Stimulated activated effector memory CD8-positive, alpha-beta T cell treated with anti-CD3 and anti-CD28 coated beads, Interleukin-12 subunit alpha, Interleukin-12 subunit beta, amount 100 ng/mL, for 72 hours (primary cell): ENCODE data around the gene CD200.

Source experiments
- ATAC-seq: fragments of 150-1000 bp; cut with Tn5 transposase; 2 replicates; pipeline ENCODE4 v1.10.0; 2021
- DNase-seq, 2 donors: peaks; one replicate each; pipeline ENCODE4 v3.0.0; 2021 to 2022; ENCODE audit warnings: low spot score in 2 of 2
- H3K27ac Mint-ChIP-seq: one replicate; pipeline ENCODE4 v1.8.0; 2022; ENCODE audit warnings: mild to moderate bottlenecking, mixed read lengths
- H3K36me3 Mint-ChIP-seq: one replicate; pipeline ENCODE4 v1.8.0; 2022; ENCODE audit warnings: mild to moderate bottlenecking, mixed read lengths
- H3K4me1 Mint-ChIP-seq: one replicate; pipeline ENCODE4 v1.8.0; 2022; ENCODE audit warnings: mixed read lengths
- H3K4me3 Mint-ChIP-seq: one replicate; pipeline ENCODE4 v1.8.0; 2022; ENCODE audit warnings: mild to moderate bottlenecking, mixed read lengths
- H3K9me3 Mint-ChIP-seq: one replicate; pipeline ENCODE4 v1.8.0; 2022; ENCODE audit warnings: mixed read lengths

CD200 gene

DNA sequence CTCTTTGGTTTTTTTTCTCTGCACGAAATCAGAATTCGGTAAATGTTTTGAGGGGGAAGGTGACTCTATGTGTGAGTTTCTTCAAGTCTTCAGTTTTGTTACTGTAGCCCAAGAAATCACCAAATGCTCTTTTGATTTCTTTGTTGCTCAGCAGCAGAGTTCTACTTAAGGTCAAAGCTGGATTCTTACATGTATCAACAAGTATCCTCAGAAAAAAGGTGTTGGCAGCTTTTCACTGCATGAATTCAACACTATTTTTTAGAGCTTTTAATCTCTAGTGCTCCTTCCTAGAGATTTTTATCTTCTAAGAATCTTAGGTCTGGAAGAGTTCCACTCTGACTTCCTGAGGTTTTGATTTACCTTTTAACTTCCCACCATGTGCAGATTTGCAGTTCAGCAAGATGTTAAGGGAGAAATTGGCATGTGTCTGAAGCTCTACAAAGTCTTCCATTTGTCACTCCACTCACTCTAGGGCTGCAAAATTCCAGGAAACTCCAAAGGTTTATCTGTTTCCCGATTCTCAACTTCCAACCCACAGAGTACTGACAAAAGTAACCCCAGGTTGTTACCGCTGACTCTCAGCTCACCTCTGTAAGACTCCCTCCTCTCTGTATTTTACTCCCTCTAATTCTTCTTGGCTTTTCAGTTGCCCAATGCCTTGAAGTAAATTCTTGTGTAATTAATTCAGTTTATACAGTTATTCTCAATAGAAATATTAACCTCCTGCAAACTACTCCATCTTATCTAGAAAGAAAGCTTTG lies 13.3 kb upstream of the CD200 start:
- H3K4me3 Mint-ChIP-seq = no peak overlapping the region
- no peak for DNase-seq

DNA sequence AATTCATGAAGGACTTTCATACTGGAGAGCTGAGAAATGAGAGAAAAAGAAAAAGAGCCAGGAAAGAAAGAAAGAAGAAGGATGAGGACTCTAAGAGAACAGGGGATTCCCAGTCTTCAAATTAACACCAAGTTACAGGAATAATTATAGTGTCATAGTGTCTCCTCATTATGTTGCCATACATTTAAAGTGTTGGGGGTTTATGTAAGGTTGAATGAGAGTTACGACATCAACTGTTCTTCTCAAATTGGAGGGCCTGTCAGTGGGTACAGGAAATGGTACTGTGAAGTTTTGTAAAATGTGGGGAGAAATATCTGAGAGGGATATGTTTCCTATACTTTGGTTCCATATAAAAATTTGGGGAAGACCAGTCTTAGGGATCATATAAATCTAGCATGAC lies 12.3 kb upstream of the CD200 start:
- ATAC-seq (no peak), DNase-seq (no peak)
- Mint-ChIP-seq H3K4me3 (no peak overlapping the region), H3K4me1 (no peaks in the 10 kb centered on the region), H3K9me3 (no peaks in the 10 kb centered on the region), H3K27ac (no peak overlapping the region), H3K36me3 (no peaks in the 10 kb centered on the region)

More for the DNA sequence above, 13.3 kb upstream of the CD200 start:
- no peak for ATAC-seq
- Mint-ChIP-seq H3K9me3 (no peaks in the 10 kb centered on the region), H3K4me1 (no peaks in the 10 kb centered on the region), H3K36me3 (no peaks in the 10 kb centered on the region), H3K27ac (no peak overlapping the region)

DNA sequence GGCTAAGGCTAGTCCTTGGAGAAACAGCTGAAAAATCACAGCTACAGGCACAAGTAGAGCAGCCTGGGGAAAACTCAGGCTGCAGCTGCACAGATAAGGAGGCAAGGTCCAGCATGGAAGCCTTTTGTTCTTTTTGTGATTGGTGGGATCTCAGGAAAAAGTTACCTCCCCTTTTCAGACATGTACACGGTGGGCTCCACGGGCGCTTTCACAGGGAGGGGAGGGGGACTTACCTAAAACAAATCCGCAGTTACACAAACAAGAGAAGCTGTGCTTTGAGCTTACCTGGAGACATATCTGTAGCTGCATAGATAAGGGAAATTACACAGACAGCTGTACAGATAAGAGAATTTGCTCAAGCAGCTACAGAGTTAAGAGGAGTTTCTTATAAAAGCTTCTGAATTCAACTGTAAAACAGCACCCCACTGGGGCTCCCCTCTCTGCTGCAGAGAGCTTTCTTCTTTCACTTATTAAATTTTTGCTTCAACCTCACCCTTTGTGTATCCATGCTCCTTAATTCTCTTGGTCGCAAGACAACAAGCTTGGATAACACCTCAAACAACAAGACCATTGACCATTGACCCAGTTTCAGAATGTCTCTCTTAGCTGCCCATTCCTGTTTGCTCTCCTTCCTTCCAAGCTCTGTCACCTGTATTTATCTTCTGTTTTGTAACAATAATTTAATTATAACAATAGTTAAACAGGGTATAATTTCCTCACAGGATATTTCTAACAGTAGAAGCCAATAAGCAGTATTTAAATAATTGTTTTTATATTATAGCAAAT lies 10.9 kb upstream of the CD200 start:
- Mint-ChIP-seq H3K27ac (no peak overlapping the region), H3K36me3 (no peaks in the 10 kb centered on the region), H3K4me1 (no peaks in the 10 kb centered on the region), H3K9me3 (no peaks in the 10 kb centered on the region), H3K4me3 (no peak overlapping the region)
- ATAC-seq (no peak), DNase-seq (no peak)

DNA sequence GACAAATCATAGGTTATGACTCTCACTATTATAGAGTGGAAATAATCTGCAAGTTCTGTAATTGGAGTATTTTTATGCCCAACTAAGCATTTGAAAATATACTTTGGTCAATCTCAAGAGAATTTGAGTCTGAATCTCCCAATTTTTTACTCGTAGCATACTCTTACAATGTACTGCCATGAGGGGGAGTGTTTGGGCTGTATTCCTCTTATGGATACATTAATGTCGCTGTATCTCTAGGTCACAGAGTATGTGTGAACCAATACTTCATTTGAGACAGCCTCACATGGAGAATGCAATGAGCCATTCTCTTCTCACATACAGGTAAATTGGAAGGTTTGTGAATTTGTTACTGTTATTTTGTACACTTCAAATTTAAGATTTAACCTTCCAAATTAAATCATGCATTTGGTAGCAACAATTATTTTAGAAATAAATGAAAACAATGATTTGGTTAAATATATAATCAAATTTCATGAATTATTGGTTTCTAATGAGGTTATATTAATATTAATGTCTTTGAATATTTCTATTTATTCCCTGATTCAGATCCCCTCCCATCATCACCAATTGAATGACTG lies 5.5 kb upstream of the CD200 start:
- Mint-ChIP-seq H3K36me3 (no peaks in the 10 kb centered on the region), H3K9me3 (no peaks in the 10 kb centered on the region)
- DNase-seq = no peak

DNA sequence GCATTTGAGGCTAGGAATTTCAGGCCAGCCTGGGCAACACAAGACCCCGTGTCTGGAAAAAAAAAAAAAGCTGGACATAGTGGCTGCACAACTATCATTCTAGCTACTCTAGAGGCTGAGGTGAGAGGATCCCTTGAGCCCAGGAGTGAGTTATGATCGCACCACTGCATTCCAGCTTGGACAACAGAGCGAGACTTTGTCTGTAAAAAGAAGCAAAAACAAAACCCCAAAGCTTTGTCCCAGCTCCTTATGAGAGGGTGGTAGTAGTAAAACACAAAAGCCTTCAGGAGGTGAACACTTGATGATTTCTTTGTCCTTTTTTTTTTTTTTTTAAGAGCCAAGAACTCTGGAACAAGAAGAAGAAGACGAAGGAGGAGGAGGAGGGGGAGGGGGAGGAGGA lies 1.1 kb upstream of the CD200 start:
- H3K4me3 Mint-ChIP-seq = peak overlapping the region; percentile 73
- no peaks in the 10 kb centered on the region for H3K9me3 Mint-ChIP-seq
- no peaks in the 10 kb centered on the region for H3K36me3 Mint-ChIP-seq
- DNase-seq = no peak
- ATAC-seq = no peak
- peaks cover 5% of the 10 kb centered on the region for H3K4me1 Mint-ChIP-seq
- H3K27ac Mint-ChIP-seq = no peak overlapping the region

More for the DNA sequence above, 5.5 kb upstream of the CD200 start:
- Mint-ChIP-seq H3K4me3 (no peak overlapping the region), H3K4me1 (peaks cover 4% of the 10 kb centered on the region), H3K27ac (no peak overlapping the region)
- peak; percentile 97 for ATAC-seq

DNA sequence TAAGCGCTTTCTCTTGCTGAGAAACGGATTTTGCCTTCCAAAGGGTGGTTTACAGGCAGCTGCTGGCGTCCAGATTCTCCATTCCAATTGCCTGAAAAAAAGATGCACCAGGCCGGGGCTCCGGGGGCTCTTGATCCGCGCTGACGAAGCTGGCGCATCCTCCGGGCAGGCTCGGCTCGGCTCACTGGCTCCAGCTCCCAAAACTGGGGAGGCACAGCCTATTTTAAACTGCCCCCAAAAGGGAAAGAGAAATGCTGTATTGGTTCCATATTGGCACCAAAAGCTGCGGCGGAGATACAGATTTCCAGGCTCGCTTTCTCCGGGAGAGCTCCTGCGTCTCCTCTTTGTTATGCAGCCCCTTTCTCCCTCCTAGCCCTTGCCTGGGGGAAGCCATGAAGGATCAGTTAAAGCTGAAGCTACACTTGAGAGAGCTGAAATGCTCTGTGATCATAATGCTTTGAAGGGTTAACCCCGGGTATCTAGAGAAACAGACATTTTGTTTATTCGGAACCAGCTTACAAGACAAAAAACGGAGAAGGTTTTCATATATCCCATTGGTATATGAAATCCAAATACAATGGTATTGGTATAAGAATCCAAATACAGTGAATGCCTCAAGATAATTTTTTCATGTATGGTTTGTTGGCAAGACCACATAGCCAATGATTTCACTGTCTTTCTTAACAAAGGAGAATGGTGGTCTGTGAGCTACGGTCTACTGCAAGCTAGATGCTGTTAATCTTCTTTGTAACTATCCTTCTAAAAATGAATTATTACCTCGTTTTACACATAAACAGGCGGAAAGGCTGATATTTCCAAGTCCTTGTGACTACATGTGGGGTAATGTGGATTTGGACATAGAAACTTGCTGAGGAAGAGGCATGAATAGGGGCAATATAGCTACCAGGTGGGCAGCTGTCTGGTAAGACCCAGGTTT lies 693 bp downstream of the CD200 start:
- peak overlapping the region; percentile 40 for H3K27ac Mint-ChIP-seq
- H3K36me3 Mint-ChIP-seq = no peaks in the 10 kb centered on the region
- H3K4me3 Mint-ChIP-seq = peak overlapping the region; percentile 73
- ATAC-seq = peak; percentile 48
- no peaks in the 10 kb centered on the region for H3K9me3 Mint-ChIP-seq
- peaks cover 5% of the 10 kb centered on the region for H3K4me1 Mint-ChIP-seq
- DNase-seq = no peak

GRCh38 chr3:112334691-112335433 lies 1.9 kb downstream of the CD200 start:
- Mint-ChIP-seq H3K27ac (no peak overlapping the region), H3K9me3 (no peaks in the 10 kb centered on the region), H3K36me3 (no peaks in the 10 kb centered on the region), H3K4me1 (peaks cover 5% of the 10 kb centered on the region), H3K4me3 (peak overlapping the region; percentile 73)
- ATAC-seq = no peak
- no peak for DNase-seq

DNA sequence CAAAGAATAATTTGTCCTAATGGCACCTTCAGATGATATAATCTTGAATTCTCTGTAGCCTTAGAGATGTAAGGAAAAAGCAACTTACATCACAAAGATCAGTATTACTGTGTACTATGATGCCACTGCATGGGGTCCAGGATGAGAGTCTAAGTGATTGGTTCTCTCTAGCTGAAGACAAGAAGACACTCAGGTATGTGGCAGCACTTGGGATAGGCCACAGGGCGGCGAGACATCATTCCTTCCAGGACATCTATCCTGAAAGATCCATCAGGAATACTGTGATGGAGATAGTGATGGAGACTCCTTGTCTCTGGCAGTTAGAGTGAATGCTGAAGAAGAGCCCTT lies 2.5 kb downstream of the CD200 start:
- H3K36me3 Mint-ChIP-seq = no peaks in the 10 kb centered on the region
- ATAC-seq = no peak
- DNase-seq = no peak
- peaks cover 5% of the 10 kb centered on the region for H3K4me1 Mint-ChIP-seq
- H3K4me3 Mint-ChIP-seq = no peak overlapping the region
- H3K27ac Mint-ChIP-seq = no peak overlapping the region
- H3K9me3 Mint-ChIP-seq = no peaks in the 10 kb centered on the region

DNA sequence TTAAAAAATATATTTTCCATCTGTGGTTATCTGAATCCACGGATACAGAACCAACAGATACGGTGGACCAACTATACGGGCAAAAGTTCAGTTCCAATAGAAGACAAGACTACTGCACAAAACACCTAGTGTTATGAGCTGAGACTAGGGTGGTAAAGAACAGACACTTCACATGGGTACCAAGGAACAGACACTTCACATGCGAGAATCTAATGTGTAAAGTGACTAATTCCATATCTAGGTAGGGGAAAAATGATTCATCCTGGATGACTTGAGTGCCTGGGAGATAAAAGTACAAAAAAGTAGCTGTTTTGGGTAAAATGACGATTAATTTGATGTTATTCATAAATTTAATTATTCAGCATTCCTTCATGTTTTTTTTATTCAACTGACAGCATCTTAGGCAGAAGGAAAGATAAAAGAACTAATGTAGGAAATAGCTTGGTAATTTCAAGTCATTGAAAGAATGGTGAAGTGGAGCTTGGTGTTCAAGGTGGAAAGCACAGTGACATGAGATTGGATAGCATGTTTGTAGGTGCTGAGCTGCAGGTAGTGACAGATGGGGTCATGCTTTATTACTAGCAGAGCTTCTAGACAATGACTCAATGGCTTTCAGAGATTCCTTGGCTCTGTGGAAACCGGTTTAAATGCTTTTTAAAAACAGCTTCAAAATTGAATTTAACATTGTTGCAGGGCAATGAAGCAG lies 5.2 kb downstream of the CD200 start:
- Mint-ChIP-seq H3K4me1 (no peaks in the 10 kb centered on the region), H3K4me3 (no peak overlapping the region), H3K36me3 (no peaks in the 10 kb centered on the region), H3K9me3 (no peaks in the 10 kb centered on the region), H3K27ac (no peak overlapping the region)
- ATAC-seq (peak; percentile 80), DNase-seq (no peak)

DNA sequence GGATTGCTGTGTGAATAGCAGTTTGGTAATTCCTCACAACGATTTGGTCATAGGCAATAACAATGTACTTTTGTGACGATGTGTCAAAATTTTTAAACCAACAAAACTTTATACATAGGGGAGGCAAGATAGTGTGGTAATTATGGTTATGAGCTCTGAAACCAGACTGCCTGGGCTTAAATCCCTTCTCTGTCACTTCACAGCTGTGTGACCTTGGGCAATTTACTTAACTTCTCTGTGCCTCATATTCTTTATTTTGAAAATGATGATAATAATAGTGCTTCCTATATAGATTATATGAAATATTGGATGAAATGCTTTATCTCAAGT lies 5.7 kb downstream of the CD200 start:
- Mint-ChIP-seq H3K27ac (no peak overlapping the region), H3K4me1 (no peaks in the 10 kb centered on the region), H3K4me3 (no peak overlapping the region), H3K9me3 (peaks cover under 1% of the 10 kb centered on the region), H3K36me3 (no peaks in the 10 kb centered on the region)
- no peak for DNase-seq
- no peak for ATAC-seq

DNA sequence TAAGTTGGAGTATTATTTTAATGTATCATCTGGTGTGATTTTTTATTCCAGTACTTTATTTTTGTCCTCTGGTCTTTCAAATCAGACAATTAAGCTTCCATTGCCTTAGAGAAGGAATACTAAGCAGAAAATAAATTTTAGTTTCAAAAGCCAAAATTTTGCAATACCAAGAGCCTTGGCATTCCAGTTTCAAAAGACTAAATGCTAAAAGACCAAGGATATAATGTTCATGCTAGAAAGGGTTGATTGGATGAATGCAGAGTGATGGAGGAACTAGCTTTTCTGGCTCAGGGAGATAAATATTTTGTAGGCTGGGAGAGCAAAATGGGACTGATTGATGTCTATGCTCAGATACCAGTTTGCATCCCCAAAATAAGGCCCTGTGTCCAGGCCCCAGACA lies 6.2 kb downstream of the CD200 start:
- no peaks in the 10 kb centered on the region for H3K36me3 Mint-ChIP-seq
- no peaks in the 10 kb centered on the region for H3K4me1 Mint-ChIP-seq
- ATAC-seq = no peak
- no peak overlapping the region for H3K27ac Mint-ChIP-seq
- H3K9me3 Mint-ChIP-seq = peaks cover 4% of the 10 kb centered on the region
- H3K4me3 Mint-ChIP-seq = no peak overlapping the region
- DNase-seq = no peak

GRCh38 chr3:112339609-112340008 lies 6.7 kb downstream of the CD200 start:
- Mint-ChIP-seq H3K36me3 (no peaks in the 10 kb centered on the region), H3K27ac (no peak overlapping the region), H3K9me3 (peaks cover 4% of the 10 kb centered on the region), H3K4me3 (no peak overlapping the region), H3K4me1 (no peaks in the 10 kb centered on the region)
- DNase-seq = no peak
- ATAC-seq = no peak

- DNase-seq (no peak), ATAC-seq (peak; percentile 13)
- no peaks in the 10 kb centered on the region for H3K4me1 Mint-ChIP-seq
- H3K9me3 Mint-ChIP-seq = peaks cover 4% of the 10 kb centered on the region
- H3K27ac Mint-ChIP-seq = no peak overlapping the region
- peaks cover 3% of the 10 kb centered on the region for H3K36me3 Mint-ChIP-seq
- H3K4me3 Mint-ChIP-seq = no peak overlapping the region
Measured at GRCh38 chr3:112341386-112341785, 8.4 kb downstream of the CD200 start.

DNA sequence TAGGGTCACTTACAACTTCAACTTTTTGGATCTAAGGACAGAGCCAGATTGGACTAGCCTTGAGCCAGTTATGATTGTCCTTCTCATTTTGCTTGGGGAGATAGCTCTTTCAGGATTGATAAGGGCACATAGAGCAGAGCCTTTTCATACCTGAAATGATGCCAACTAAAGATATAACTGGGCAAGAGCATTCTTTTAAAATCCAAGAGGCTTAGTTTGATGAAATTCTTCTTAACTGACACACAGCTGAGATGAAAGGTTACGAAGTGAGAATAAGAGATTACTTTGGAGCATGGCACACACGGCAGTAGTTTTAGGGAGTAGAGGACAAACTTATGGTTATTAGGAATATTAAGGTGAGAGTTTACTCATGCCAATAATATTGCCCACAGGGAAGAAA lies 12.7 kb downstream of the CD200 start:
- Mint-ChIP-seq H3K27ac (no peak overlapping the region), H3K4me1 (no peaks in the 10 kb centered on the region), H3K36me3 (peaks cover 5% of the 10 kb centered on the region), H3K4me3 (no peak overlapping the region), H3K9me3 (peaks cover 4% of the 10 kb centered on the region)
- ATAC-seq = no peak
- DNase-seq = no peak
